Measurements from ENCODE around the gene IQGAP2.

DNA sequence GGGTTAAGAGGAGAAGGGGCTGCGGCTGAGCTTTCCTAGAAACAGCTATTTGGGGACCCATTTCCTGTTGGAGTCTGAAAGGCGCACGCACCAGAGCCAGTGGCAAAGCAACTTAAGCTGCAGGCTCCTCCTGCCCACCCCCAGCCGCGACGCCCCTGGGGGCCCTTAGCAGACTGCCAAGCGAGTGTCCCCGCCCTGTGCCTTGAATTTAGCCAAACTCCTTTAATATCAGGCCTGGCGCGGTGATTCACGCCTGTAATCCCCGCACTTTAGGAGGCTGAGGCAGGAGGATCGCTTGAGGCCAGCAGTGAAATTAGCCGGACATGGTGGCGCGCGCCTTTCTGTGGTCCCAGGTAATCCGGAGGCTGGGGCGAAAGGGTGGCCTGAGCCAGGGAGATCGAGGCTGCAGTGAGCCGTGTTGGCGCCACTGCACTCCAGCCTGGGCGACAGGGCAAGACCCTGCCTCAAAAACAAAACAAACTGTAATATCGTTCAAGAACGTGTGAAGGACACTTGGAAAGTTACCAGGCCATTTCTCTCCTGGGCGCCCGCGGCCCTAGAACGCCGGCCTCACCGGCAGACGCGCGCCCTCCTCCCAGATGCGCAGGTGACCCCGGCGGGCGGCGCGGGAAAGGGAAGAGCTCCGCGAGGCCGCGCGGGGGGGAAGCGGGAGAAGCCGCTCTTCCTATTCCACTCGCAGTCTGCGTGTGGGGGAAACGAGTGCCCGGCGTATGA lies 311.8 kb downstream of the IQGAP2 start:
- no peak for TF ChIP-seq CTCF (IDR thresholded peaks at IDR 0.05; ENCODE audit: insufficient read depth, low read length, poor library complexity, severe bottlenecking)
- no peak for TF ChIP-seq EZH2phosphoT487 (conservative IDR thresholded peaks at IDR 0.05; ENCODE audit: low read length)

Measured in SU-DHL-6 (cell line).